ENCODE measurements around the gene JMJD1C.

- TF ChIP-seq, protein P1, sequence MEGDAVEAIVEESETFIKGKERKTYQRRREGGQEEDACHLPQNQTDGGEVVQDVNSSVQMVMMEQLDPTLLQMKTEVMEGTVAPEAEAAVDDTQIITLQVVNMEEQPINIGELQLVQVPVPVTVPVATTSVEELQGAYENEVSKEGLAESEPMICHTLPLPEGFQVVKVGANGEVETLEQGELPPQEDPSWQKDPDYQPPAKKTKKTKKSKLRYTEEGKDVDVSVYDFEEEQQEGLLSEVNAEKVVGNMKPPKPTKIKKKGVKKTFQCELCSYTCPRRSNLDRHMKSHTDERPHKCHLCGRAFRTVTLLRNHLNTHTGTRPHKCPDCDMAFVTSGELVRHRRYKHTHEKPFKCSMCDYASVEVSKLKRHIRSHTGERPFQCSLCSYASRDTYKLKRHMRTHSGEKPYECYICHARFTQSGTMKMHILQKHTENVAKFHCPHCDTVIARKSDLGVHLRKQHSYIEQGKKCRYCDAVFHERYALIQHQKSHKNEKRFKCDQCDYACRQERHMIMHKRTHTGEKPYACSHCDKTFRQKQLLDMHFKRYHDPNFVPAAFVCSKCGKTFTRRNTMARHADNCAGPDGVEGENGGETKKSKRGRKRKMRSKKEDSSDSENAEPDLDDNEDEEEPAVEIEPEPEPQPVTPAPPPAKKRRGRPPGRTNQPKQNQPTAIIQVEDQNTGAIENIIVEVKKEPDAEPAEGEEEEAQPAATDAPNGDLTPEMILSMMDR (IDR thresholded peaks at IDR 0.05) = no peak
- no peak for TF ChIP-seq EZH2 (IDR thresholded peaks at IDR 0.05)
- TF ChIP-seq EZH2phosphoT487 (IDR thresholded peaks at IDR 0.05) = no peak
Observed at GRCh38 chr10:63241841-63242281, 223.9 kb downstream of the JMJD1C start.
